Left renal pelvis (tissue), 4 donors: Measurements from ENCODE around the gene TRMT2A. TPM values are rescaled to one million over a fixed set of nuclear protein-coding genes. Genes with fewer than 3 reads are reported as not detected.

Source experiments
- DNase-seq, 4 donors: peaks; one replicate each; pipeline ENCODE4 v3.0.0-alpha.2; 2013; ENCODE audit warnings: low read depth in 4 of 4, low spot score in 3 of 4
- polyA plus RNA-seq, 4 donors: library from polyadenylated mRNA; unstranded; fragments of 120-200 nt; gene quantifications; one replicate each; pipeline ENCODE4 v1.2.1, GENCODE V29; 2013; ENCODE audit not compliant: insufficient read length in 4 of 4

The TRMT2A gene
- polyA plus RNA-seq, 4 donors = 38.5 to 65.0 (median 42.5) TPM

DNA sequence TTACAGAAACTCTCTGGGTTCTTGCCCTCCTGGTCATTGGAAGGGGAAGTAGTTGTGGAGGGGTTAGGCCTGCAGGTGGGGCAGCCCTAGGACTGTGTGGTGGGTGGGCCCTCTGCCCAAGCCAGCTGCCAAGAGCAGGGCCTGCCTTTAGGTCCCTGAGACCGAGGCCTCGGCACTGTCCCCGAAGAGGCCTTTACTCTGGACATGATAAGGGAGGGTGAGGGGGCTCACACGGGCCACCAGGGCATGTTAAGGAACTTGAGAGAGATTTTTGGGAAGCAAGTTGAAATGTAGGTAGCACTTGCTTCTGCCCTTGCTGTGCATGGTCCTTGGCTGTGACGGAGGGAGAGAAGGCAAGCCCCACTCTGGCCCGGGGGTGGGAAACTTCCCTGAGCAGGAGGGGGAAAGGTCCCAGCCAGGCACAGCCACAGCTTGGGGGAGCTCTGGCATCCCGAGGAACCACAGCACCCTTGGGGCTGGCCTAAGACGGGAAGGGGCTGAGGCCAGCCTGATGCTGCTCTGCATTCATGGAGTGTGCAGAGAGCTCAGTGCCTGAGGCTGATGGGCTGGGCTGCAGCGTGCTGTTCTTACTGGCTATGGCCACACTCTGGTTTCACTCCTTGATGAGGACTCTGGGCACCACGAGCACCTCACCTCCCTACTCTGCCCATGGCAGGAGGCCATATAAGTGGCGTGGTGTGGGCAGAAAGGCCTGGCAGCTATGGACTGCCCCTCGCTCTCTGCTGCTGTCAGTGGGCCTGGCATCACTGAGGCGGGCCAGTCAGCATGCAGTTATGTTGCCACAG is 8.9 kb downstream of the TRMT2A start:
- DNase-seq = no peak

DNA sequence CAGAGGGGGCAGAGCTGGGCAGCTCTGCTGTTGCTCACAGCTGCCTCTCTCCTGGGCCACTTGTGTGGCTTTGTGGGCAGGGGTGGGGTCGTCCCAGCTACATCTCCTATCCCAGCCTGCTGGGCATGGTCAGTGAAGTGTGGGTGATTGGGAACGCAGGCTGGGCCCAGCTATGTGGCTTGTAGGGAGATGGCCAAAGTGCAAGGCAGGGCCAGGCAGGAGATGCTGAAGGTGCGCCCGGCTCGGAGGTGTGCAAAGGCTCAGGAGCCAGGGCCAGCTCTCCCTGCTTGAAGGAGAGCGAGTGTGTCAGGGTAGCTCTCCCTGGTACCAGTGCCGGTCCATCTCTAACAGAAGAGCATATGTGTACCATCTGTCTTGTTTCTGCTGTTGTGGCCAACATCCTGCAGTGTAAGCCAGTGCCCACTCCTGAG is 9.5 kb downstream of the TRMT2A start:
- DNase-seq = no peak

DNA sequence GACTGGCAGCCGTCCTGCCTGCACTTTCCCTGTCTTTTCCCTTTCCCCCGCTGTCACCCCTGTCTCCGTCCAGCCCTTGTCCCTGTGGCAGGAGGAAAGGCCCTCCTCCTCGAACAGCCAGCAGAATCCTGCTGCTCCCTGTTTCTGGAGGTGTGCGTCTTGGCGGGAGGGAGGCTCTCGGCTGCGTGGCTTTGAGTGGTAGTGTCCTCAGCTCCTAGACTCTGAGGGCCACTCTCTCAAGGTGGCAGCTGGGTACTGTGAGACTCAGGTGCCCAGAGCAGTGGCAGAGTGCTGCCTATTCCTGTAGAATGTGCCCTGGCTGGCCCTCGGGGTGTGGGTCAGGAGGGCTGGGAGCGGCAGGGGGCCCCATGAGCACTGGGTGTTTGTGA is 10.2 kb downstream of the TRMT2A start:
- no peak for DNase-seq

DNA sequence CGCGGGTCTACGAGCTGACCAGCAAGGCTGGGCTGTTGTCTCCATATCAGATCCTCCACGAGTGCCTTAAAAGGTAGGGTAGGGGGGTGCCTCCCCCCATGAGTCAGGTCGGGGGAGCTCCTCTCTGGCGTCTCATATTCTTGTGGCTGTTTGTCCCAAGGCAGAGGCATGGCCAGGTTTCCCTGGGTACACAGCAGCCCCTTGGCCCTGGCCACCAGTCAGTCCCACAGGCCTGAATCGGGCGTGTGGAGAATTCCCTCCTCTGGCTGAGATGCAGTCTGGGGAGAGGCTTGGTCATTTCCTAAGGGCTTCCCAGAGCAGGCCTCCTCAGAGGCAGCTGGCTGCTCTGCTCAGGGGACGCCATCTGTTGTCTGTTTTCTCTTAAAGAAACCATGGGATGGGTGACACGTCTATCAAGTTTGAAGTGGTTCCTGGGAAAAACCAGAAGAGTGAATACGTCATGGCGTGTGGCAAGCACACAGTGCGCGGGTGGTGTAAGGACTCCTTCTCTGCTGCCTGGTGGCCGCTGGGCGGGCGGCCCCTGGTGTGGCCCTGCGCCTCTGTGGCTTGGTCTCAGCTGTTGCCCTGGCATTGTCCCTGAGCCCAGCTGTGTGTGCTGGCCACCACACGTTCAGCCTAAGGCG is 10.7 kb downstream of the TRMT2A start:
- DNase-seq = no peak

DNA sequence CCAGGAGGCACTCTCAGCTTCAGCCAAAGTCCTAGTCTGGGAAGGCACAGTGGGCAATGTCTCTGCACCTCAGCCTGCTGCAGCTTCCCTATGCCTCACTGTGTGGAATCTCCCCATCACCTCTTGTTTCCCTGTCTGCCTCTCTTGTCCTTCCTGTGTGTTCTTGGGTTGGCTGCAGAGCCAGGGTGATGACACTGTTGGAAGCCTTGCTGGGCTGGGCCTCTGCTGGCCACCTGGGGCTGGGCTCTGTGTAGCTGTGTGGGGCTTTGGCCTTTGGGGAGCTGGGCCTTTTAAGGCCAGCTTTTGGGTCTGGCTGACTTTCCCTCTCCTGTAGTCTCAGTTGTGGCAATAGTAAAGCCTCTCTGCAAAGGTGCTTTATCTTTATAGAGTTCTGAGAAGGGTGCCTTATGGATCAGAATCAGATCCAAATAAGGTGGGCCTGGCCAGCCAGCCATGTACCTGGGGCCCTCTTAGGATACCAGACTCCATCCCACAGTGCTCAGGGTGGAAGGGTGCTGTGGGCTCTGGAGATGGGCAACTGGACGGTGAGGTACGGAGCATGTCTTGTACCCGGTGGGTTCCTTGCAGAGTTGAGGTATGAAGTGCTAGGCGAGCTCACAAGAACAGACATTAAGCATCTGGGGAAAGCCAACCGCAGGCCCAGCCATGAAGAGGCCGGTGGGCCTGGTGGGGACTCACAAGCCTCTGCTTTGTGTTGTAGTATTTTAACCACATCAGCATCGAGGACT is 11.4 kb downstream of the TRMT2A start:
- DNase-seq = no peak

DNA sequence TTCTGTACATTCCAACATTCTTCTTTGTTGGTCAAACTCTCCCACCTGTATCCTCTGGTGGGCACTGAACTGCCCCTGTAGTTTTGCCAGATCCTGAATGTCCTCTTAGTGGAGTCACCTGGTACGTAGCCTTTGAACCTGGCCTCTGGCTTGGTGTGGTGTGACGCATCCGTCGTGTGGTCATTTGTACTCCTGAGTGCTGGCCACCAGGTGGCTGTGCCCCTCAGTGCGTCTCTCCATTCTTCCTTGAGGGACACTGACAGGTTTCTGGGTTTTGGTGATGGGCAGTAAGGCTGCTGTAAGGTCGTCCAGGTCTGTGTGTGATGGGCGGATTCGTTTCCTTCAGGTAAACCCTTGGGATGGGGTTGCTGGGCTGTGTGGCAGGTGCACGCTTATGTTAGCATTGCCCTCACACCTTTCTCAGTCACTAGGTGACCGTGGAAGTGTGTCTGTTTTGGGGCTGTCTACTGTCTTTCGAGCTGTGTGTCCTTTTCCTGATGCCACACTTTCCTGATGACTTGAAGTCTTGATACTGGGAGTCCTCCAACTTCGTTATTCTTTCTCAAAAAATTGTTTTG is 14.7 kb downstream of the TRMT2A start:
- DNase-seq = no peak

DNA sequence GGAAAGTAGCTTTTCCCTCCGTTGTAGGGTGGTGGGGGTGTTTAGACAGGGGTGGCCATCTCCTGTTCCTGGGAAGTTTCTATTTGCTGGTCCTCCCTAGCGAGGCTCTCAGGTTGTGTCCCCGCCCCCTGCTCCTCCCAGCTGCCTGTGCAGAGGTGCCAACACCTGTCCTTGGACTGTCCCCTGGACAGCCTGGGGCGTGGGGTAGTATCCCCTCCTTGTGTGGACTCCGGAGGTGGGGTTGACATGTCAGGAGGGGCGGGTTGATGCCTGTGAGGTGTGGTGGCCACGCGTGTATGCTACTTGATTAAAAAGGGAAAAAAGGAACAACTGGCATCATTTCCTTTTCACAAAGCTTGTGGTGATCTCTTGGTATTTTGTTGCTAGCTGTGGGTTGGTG is 15.4 kb downstream of the TRMT2A start:
- DNase-seq = no peak

DNA sequence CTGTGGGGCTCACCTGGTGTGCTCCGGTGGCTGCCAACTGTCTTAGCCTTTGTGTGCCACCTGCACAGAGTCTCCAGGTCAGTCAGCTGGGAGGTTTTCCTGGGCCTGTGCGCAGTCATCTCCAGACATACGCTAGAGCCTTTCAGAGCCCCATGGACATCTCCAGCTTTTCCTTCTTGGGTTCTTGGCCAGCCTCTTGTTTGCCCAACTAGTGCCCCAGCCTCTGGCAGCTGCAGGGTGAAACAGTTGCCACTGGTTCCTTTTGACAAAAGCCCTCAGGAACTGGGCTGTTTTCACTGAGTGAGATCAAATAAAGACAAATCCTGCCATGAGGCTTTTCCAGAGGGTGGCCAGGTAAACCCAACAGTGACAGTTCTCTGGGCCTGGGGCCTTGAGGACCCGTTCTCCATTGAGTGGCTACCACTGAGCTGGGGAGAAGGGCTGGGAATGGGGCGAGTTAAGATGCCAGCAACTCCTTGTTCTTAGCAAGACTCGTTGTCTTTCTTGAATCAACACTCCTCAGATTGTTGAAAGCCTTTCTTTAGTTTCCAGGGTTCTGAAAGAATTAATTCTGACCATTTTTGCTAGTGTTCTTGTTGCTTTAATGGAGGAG is 17.8 kb downstream of the TRMT2A start:
- DNase-seq = no peak

DNA sequence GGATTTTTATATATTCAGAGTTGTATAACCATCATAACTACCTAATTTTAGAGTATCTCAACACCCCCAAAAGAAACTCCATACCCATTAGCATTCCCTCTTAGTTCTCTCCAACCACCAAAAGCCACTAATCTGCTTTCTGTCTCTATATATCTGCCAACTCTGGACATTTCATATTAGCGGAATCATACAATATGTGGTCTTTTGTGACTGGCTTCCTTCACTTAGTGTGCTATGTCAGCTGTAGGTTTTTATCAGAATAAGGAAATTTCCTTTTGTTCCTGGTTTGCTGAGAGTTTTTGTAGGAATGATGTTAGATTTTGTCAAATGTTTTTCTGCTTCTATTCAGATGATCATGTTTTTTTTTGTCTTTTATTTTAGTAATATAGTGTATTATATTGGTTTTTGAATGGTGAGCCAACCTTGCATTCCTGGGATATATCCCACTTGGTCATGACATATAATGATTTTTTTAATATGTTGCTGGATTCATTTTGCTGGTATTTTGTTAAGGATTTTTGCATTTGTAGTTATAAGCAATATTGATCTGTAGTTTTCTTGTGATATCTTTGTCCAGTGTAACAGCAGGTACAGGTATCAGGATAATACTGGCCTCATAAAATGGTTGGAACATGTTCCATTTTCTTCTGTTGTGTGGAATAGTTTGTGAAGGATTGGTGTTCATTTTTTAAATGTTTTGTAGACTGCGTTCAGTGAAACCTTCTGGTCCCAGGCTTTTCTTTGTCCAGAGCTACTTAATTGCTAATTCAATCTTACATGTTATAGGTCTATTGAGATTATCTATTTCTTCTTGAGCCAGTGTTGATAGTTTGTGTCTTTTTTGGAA is 20.2 kb downstream of the TRMT2A start:
- DNase-seq = no peak

DNA sequence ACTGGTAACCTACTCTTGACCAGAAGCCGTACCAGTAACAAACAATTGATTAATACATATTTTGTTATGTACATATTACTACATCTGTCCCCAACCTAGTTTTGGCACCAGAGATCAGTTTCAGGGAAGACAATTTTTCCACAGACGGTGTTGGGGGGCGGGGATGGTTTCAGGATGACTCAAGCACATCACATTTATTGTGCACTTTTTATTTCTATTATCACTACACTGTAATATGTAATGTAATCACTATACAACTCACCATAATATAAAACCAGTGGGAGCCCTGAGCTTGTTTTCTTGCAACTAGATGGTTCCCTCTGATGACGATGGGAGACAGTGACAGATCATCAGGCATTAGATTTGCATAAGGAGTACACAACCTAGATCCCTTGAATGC is 21.5 kb downstream of the TRMT2A start:
- no peak for DNase-seq

DNA sequence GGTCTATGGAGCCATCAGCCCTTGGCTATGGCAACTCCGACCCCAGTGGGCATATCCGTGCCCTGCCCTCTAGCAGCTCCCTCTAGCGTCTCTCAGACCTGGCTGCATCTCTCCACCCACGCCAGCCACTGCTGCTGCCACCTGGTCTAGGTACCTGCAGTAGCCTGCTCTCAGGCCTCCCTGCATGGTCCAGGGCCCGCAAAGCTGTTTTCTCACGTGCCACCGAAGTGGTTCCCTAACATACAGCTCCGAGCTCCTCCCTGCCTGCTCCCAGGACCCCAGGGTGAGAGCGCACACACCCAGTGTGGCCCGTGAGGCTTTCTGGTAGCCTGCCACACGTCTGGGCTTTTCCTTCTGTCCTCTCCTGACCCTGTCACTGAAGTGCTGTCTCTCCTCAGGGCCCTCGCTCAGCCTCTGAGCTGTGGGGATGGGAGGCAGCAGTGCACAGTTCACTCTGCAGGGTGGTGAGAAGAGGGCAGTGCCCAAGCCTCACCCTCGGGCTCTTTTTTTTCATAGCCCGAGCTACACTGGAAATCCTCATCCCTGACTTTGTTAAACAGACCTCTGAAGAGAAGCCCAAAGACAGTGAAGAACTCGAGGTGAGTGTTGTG is 22.7 kb downstream of the TRMT2A start:
- no peak for DNase-seq

DNA sequence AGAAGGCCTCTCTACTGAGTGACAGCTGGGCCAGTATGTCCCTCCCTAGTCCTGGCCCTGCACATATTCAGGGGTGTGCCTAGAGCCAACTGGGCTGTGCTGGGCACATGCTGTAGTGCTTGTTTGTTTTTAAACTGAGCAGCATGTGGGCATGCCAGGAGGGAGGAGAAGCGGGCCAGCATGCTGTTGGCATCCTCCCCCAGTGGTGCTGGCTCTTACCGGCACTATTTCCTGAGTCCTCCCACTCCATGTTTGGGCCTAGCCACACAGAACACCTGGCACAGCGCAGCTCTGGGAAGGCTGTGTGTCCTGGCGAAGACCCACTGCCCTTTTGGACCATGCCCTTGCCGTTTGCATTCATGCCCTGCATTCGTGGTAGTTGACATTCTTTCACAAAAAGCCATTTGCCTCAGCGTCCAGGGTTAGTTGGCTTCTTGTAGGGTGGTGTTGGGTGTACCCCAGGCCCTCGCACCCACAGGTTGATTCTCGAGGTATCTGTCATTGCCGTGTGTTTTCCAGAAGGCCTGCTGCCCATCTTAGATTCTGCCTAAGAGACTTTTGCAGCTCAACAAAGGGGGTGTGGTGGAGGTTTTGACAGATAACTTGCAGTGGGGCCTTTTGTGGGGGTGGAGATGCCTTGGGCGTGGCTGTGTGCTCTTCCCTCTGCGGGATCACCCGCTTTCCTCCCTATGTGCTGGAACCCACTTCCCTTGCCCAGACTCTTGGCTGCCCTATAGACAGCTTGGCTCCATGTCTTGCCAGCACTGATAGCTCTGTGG is 23.4 kb downstream of the TRMT2A start:
- DNase-seq = no peak

DNA sequence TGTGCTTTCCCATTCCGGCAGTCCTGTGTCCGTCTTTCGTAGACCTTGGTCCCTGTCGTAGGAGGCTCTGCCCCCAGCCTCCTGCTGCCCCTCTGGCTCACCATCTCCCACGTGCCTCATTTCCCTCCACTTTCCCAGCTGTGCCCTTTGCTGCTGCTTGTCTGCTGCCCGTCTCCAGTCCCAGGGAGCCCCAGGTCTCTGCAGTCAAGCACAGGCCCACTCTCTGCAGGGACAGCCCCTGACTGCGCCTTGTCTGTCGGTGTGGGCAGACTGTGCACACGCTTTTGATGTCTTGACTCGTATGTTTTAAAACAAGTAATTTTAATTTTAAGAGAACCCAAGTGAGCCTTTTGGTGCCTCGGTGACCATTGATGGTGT is 24.6 kb downstream of the TRMT2A start:
- DNase-seq = no peak

DNA sequence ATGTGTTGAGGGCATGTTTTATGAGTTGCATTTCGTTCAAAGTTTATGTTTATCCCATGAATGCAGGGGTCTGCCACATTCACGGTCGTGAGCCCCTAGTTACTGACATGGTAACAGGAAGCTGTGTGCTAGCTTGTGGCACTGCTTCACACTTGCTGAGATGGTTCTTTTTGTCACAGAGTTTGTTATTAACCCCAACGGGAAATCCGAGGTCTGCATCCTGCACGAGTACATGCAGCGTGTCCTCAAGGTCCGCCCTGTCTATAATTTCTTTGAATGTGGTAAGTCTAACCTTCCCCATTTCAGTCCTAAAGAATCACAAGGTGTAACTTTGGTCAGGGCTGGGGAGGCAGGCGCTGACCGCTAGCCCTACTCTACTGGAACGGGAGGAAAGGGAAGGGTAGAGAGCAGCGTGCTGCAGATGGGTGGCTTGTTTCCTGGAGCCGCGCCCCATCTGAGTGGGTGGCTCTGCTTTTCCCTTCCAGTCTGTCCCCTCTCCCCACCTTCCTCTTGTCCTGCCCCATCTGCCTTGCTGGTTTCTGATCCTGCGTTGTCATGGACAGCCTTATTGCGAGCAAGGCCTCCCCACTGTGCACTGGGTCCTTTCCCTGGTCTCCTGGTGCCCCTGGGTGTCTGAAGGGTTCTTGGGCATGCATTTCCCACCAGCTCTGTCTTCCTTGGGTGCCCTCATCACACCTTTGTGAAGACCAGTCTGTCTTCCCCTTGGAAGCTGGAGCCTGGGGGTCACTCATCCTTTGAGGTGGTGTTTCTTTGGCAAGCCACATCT is 25.1 kb downstream of the TRMT2A start:
- no peak for DNase-seq

DNA sequence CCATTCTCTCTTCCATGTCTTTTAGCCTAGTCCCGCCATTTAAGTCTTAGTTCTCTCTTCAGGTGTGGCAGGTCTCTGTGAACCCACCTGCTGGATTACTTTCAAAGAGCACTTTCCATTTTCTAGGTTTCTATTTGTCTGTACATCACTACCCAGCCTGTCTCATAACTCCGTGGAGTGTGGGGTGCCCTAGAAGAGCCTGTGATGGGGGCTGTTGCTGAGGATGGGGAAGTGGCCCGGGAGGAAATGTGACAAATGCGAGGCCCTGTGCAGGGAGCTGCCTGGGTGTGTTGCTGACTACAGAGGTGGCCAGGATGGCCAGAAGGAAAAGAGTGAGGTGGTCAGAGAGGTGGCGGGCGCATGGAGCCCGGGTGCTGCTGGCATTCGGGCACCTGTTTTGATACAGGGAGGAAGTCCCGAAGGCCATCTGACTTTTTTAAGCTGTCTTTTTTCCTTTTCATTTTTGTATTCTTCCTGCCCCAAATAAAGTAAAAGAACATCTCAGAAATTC is 26.2 kb downstream of the TRMT2A start:
- no peak for DNase-seq

DNA sequence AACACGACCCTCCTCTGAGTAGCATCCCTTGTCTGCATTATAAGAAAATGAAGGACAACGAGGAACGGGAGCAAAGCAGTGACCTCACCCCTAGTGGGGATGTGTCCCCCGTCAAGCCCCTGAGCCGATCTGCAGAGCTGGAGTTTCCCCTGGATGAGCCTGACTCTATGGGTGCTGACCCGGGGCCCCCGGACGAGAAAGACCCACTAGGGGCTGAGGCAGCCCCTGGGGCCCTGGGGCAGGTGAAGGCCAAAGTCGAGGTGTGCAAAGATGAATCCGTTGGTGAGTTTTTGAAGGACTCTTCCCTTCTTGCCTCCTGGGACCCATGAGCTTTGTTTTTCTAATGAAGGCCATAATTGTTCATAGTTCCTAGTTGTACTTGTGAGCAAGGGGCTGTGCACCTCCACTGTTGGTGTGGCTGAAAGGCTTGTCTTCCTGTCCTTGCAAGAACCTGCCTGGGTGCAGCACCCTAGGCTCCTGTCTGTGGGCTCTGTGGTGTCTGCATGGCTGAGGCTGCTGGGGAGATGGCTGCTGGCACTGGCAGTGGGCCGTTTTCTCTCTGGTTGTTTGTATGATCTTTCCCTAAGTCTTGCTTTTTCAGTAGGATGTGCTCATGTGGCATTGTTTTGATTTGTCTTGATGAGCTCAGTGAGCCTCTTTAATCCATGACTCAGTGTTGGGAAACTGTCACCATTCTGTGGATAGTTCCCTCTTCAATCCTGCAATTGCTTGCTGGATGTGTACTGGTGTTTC is 26.9 kb downstream of the TRMT2A start:
- no peak for DNase-seq
